HEK293 (cell line): ENCODE measurements around the gene RASSF1.

Experiments used
- KLF17 ChIP-seq: fragments of 450-650 bp; formaldehyde crosslinking; IDR thresholded peaks from 2 replicates; pipeline ENCODE4 v1.5.1; 2016; ENCODE audit warnings: missing biosample characterization, missing genetic modification characterization
- PRDM10 ChIP-seq: fragments of 450-650 bp; formaldehyde crosslinking; IDR thresholded peaks from 2 replicates; pipeline ENCODE4 v1.5.1; 2016; ENCODE audit warnings: missing biosample characterization, missing genetic modification characterization
- WT1 ChIP-seq: fragments of 450-650 bp; formaldehyde crosslinking; IDR thresholded peaks from 2 replicates; pipeline ENCODE4 v1.5.1; 2016; ENCODE audit warnings: missing biosample characterization, missing genetic modification characterization
- ZBTB44 ChIP-seq: fragments of 450-650 bp; IDR thresholded peaks from 2 replicates; pipeline ENCODE4 v1.5.1; 2018; ENCODE audit warnings: missing biosample characterization, mild to moderate bottlenecking, missing genetic modification characterization
- ZBTB8A ChIP-seq: fragments of 450-650 bp; formaldehyde crosslinking; IDR thresholded peaks from 2 replicates; pipeline ENCODE4 v1.5.1; 2016; ENCODE audit warnings: missing biosample characterization, missing genetic modification characterization
- ZNF121 ChIP-seq: fragments of 450-650 bp; formaldehyde crosslinking; IDR thresholded peaks from 2 replicates; pipeline ENCODE4 v1.5.1; 2016; ENCODE audit warnings: missing biosample characterization, missing genetic modification characterization
- ZNF223 ChIP-seq: fragments of 450-650 bp; formaldehyde crosslinking; IDR thresholded peaks from 2 replicates; pipeline ENCODE4 v1.5.1; 2016; ENCODE audit warnings: missing biosample characterization, missing genetic modification characterization
- ZNF292 ChIP-seq: fragments of 450-650 bp; formaldehyde crosslinking; IDR thresholded peaks from 2 replicates; pipeline ENCODE4 v1.5.1; 2016; ENCODE audit warnings: low read depth, missing biosample characterization, missing genetic modification characterization, borderline replicate concordance
- ZNF302 ChIP-seq: fragments of 450-650 bp; formaldehyde crosslinking; IDR thresholded peaks from 2 replicates; pipeline ENCODE4 v1.5.1; 2016; ENCODE audit warnings: missing biosample characterization, missing genetic modification characterization, low read depth
- ZNF311 ChIP-seq: fragments of 450-650 bp; formaldehyde crosslinking; IDR thresholded peaks from 2 replicates; pipeline ENCODE4 v1.5.1; 2017; ENCODE audit warnings: missing biosample characterization, missing genetic modification characterization, borderline replicate concordance
- ZNF324 ChIP-seq: fragments of 450-650 bp; formaldehyde crosslinking; IDR thresholded peaks from 2 replicates; pipeline ENCODE4 v1.5.1; 2016; ENCODE audit warnings: missing biosample characterization, missing genetic modification characterization
- ZNF362 ChIP-seq: fragments of 450-650 bp; formaldehyde crosslinking; IDR thresholded peaks from 2 replicates; pipeline ENCODE4 v1.5.1; 2016; ENCODE audit warnings: missing biosample characterization, missing genetic modification characterization
- ZNF366 ChIP-seq: fragments of 450-650 bp; formaldehyde crosslinking; conservative IDR thresholded peaks from 2 replicates; pipeline ENCODE4 v1.5.1; 2016; ENCODE audit warnings: missing biosample characterization, missing genetic modification characterization
- ZNF426 ChIP-seq: fragments of 450-650 bp; formaldehyde crosslinking; IDR thresholded peaks from 2 replicates; pipeline ENCODE4 v1.5.1; 2017; ENCODE audit warnings: missing biosample characterization, missing genetic modification characterization, mild to moderate bottlenecking, inconsistent platforms, moderate library complexity
- ZNF521 ChIP-seq: fragments of 450-650 bp; formaldehyde crosslinking; IDR thresholded peaks from 2 replicates; pipeline ENCODE4 v1.5.1; 2017; ENCODE audit warnings: missing biosample characterization, mild to moderate bottlenecking, missing genetic modification characterization
- ZNF529 ChIP-seq: fragments of 450-650 bp; formaldehyde crosslinking; IDR thresholded peaks from 2 replicates; pipeline ENCODE4 v1.5.1; 2017; ENCODE audit warnings: missing genetic modification characterization, missing biosample characterization; ENCODE audit not compliant: insufficient replicate concordance
- ZNF555 ChIP-seq: fragments of 450-650 bp; formaldehyde crosslinking; conservative IDR thresholded peaks from 2 replicates; pipeline ENCODE4 v1.5.1; 2017; ENCODE audit warnings: missing biosample characterization, mild to moderate bottlenecking, missing genetic modification characterization, inconsistent platforms
- ZNF596 ChIP-seq: fragments of 450-650 bp; IDR thresholded peaks from 2 replicates; pipeline ENCODE4 v1.5.0; 2018; ENCODE audit warnings: missing biosample characterization, mild to moderate bottlenecking, missing genetic modification characterization, moderate library complexity
- ZNF600 ChIP-seq: fragments of 450-650 bp; formaldehyde crosslinking; IDR thresholded peaks from 2 replicates; pipeline ENCODE4 v1.5.1; 2016; ENCODE audit warnings: missing biosample characterization, missing genetic modification characterization
- ZNF654 ChIP-seq: fragments of 450-650 bp; formaldehyde crosslinking; IDR thresholded peaks from 2 replicates; pipeline ENCODE4 v1.5.1; 2016; ENCODE audit warnings: low read depth, missing biosample characterization, missing genetic modification characterization
- ZNF777 ChIP-seq: fragments of 450-650 bp; formaldehyde crosslinking; IDR thresholded peaks from 2 replicates; pipeline ENCODE4 v1.5.1; 2017; ENCODE audit warnings: missing biosample characterization, missing genetic modification characterization, borderline replicate concordance
- TF ChIP-seq, protein P1 (sequence below): fragments of 450-650 bp; formaldehyde crosslinking; IDR thresholded peaks from 2 replicates; pipeline ENCODE4 v1.5.1; 2016; ENCODE audit warnings: missing biosample characterization, missing genetic modification characterization
- TF ChIP-seq, protein P2 (sequence below): sonication (generic); formaldehyde crosslinking; IDR thresholded peaks from 2 replicates; pipeline ENCODE4 v1.8.1; 2022; ENCODE audit warnings: mild to moderate bottlenecking, moderate library complexity, missing genetic modification reagents
- TF ChIP-seq, protein P3 (sequence below): fragments of 450-650 bp; IDR thresholded peaks from 2 replicates; pipeline ENCODE4 v1.5.1; 2018; ENCODE audit warnings: missing biosample characterization, missing genetic modification characterization

RASSF1 gene

GRCh38 chr3:50292159-50293078, 48.2 kb downstream of the RASSF1 start, which contains the start of gene IFRD2 (continued):
- TF ChIP-seq, protein P1, sequence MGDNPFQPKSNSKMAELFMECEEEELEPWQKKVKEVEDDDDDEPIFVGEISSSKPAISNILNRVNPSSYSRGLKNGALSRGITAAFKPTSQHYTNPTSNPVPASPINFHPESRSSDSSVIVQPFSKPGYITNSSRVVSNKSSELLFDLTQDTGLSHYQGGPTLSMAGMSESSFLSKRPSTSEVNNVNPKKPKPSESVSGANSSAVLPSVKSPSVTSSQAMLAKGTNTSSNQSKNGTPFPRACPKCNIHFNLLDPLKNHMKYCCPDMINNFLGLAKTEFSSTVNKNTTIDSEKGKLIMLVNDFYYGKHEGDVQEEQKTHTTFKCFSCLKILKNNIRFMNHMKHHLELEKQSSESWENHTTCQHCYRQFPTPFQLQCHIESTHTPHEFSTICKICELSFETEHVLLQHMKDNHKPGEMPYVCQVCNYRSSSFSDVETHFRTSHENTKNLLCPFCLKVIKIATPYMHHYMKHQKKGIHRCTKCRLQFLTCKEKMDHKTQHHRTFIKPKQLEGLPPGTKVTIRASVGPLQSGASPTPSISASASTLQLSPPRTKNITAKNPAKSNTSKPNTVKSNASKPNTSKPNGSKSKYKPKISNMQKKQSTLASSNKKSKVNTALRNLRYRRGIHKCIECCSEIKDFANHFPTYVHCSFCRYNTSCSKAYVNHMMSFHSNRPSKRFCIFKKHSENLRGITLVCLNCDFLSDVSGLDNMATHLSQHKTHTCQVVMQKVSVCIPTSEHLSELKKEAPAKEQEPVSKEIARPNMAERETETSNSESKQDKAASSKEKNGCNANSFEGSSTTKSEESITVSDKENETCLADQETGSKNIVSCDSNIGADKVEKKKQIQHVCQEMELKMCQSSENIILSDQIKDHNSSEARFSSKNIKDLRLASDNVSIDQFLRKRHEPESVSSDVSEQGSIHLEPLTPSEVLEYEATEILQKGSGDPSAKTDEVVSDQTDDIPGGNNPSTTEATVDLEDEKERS (tag by site-specific recombination) = no peak
- TF ChIP-seq, protein P2, sequence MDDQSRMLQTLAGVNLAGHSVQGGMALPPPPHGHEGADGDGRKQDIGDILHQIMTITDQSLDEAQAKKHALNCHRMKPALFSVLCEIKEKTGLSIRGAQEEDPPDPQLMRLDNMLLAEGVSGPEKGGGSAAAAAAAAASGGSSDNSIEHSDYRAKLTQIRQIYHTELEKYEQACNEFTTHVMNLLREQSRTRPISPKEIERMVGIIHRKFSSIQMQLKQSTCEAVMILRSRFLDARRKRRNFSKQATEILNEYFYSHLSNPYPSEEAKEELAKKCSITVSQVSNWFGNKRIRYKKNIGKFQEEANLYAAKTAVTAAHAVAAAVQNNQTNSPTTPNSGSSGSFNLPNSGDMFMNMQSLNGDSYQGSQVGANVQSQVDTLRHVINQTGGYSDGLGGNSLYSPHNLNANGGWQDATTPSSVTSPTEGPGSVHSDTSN (CRISPR knock-in tag) = 0 out of 2 replicates have a peak, but pooled peaks have one; percentile 24
- TF ChIP-seq ZNF324 (tag by site-specific recombination) = 0 out of 2 replicates have a peak, but pooled peaks have one; percentile 31
- TF ChIP-seq ZNF292 (tag by site-specific recombination) = no peak
- no peak for TF ChIP-seq ZNF521 (tag by site-specific recombination)
- no peak for TF ChIP-seq ZNF362 (tag by site-specific recombination)
- TF ChIP-seq, protein P3, sequence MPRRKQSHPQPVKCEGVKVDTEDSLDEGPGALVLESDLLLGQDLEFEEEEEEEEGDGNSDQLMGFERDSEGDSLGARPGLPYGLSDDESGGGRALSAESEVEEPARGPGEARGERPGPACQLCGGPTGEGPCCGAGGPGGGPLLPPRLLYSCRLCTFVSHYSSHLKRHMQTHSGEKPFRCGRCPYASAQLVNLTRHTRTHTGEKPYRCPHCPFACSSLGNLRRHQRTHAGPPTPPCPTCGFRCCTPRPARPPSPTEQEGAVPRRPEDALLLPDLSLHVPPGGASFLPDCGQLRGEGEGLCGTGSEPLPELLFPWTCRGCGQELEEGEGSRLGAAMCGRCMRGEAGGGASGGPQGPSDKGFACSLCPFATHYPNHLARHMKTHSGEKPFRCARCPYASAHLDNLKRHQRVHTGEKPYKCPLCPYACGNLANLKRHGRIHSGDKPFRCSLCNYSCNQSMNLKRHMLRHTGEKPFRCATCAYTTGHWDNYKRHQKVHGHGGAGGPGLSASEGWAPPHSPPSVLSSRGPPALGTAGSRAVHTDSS (tag by site-specific recombination) = no peak
- no peak for TF ChIP-seq ZNF223 (tag by site-specific recombination)
- TF ChIP-seq ZNF777 (tag by site-specific recombination) = no peak
- TF ChIP-seq ZNF426 (tag by site-specific recombination) = no peak
- no peak for TF ChIP-seq ZBTB44 (tag by site-specific recombination)
- 0 out of 2 replicates have a peak, but pooled peaks have one; percentile 38 for TF ChIP-seq ZBTB8A (tag by site-specific recombination)
- TF ChIP-seq WT1 = no peak
- TF ChIP-seq ZNF311 (tag by site-specific recombination) = no peak
- no peak for TF ChIP-seq ZNF302 (tag by site-specific recombination)
- no peak for TF ChIP-seq ZNF654 (tag by site-specific recombination)
- TF ChIP-seq ZNF600 (tag by site-specific recombination) = 0 out of 2 replicates have a peak, but pooled peaks have one; percentile 29
- no peak for TF ChIP-seq PRDM10
- TF ChIP-seq ZNF596 (tag by site-specific recombination) = no peak
- TF ChIP-seq ZNF121 (tag by site-specific recombination) = no peak
- TF ChIP-seq ZNF529 = no peak
- TF ChIP-seq ZNF555 (tag by site-specific recombination) = no peak
- TF ChIP-seq ZNF366 = no peak
- peak; percentile 73 for TF ChIP-seq KLF17 (tag by site-specific recombination)
